IPS-18c (cell line): ENCODE measurements around the gene SSX3.
"Not testable (repeated sequence)": the region's sequence is repeated elsewhere in the genome, so short reads cannot be mapped to it uniquely, and the experiment has no call there.

Experiments
- H3K4me3 ChIP-seq: 2 replicates; pipeline ENCODE4 v1.7.0; 2013; ENCODE audit warnings: low read depth, mild to moderate bottlenecking, low read length, moderate library complexity; ENCODE audit not compliant: insufficient read depth
- H3K9me3 ChIP-seq: one replicate; pipeline ENCODE4 v1.6.1; 2013; ENCODE audit warnings: mild to moderate bottlenecking, low read length, moderate library complexity; ENCODE audit not compliant: control insufficient read depth, insufficient read depth

Gene SSX3, protein sequence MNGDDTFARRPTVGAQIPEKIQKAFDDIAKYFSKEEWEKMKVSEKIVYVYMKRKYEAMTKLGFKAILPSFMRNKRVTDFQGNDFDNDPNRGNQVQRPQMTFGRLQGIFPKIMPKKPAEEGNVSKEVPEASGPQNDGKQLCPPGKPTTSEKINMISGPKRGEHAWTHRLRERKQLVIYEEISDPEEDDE

DNA sequence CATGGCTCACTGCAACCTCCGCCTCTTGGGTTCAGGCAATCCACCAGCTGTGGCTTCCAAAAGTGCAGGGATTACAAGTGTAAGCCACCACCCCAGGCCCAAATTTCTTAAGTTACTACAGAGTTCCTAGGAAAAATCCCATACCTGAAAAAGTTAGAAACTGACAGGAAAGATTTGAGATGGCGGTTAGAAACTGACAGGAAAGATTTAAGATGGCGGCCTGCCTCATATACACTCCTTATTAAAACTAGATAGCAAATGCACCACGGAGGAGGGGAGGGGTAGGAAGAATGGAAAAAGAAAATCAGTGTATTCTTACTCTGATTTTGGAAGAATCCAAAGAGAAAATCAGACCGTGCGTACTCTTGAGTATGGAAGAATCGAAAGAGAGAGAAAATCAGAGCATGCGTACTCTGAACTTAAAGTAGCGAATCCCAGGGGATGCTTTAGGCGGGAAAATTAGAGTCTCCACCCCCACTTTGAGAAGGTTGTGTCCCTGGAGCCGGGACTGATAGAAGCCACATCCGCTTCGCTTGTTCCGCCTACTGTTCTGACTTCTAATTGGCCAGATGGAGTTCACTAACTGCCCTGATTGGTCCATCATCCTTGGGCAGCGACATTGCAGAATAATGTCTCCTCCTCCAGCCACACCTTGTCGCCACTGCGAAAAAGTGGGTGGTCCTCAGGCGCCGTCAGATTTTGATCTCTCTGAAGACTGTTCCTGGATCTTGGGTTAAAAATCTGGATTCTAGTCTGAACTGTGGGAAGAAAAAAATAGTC is at the start of gene SSX3:
TSS of gene SSX3 (minus strand) at position 389 of the 780 bp plus-strand sequence. CDS start 1,454 bp downstream, outside the sequence.
- not testable (repeated sequence) for H3K4me3 ChIP-seq, H3K9me3 ChIP-seq

DNA sequence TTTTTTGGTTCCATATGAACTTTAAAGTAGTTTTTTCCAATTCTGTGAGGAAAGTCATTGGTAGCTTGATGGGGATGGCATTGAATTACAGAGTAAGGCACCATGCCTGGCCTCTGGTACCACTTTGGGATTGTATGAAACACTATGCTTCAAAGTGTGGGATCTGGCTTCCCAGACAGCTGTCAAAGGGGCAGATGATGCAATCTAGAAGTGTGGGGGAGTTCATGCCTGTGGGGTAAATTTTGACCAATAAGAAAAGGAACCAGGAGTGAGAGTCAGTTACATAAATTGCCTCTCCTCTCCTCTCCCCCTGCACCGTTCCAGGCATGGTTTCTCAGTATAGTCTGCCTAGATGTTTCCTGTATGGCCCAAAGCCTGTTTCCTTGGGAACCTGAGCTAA is 41.3 kb upstream of the SSX3 start:
- not testable (repeated sequence) for H3K9me3 ChIP-seq, H3K4me3 ChIP-seq

- not testable (repeated sequence) for H3K9me3 ChIP-seq, H3K4me3 ChIP-seq
Measured at GRCh38 chrX:48396931-48397330, 40.4 kb upstream of the SSX3 start.

DNA sequence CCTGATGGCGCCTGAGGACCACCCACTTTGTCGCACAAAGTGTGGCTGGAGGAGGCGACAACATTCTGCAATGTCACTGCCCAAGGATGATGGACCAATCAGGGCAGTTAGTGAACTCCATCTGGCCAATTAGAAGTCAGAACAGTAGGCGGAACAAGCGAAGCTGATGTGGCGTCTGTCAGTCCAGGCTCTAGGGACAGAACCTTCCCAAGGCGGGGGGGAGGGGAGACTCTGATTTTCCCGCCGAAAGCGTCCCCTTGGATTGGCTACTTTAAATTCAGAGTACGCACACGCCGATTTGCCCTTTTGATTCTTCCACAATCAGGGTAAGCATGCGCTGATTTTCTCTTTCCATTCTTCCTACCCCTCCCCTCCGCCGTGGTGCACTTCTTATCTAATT is 26.7 kb upstream of the SSX3 start, which contains the start of gene SSX4:
TSS of gene SSX4 (plus strand) at position 301 of the 400 bp plus-strand sequence. CDS start 515 bp downstream, outside the sequence.
- not testable (repeated sequence) for H3K9me3 ChIP-seq, H3K4me3 ChIP-seq

GRCh38 chrX:48370408-48370807 is 13.9 kb upstream of the SSX3 start:
- not testable (repeated sequence) for H3K9me3 ChIP-seq, H3K4me3 ChIP-seq

GRCh38 chrX:48367717-48368408 is 11.4 kb upstream of the SSX3 start:
- H3K4me3 ChIP-seq, H3K9me3 ChIP-seq: not testable (repeated sequence)

GRCh38 chrX:48359281-48359680 is 2.8 kb upstream of the SSX3 start:
- H3K9me3 ChIP-seq: not testable (repeated sequence)

GRCh38 chrX:48357681-48358080 is 1.2 kb upstream of the SSX3 start:
- Histone ChIP-seq H3K4me3 (no peak overlapping the region), H3K9me3 (peaks cover 5% of the 10 kb centered on the region)

More at GRCh38 chrX:48359281-48359680, 2.8 kb upstream of the SSX3 start:
- not testable (repeated sequence) for H3K4me3 ChIP-seq

GRCh38 chrX:48346059-48346458 is 10.4 kb downstream of the SSX3 start:
- H3K4me3 ChIP-seq, H3K9me3 ChIP-seq: not testable (repeated sequence)

DNA sequence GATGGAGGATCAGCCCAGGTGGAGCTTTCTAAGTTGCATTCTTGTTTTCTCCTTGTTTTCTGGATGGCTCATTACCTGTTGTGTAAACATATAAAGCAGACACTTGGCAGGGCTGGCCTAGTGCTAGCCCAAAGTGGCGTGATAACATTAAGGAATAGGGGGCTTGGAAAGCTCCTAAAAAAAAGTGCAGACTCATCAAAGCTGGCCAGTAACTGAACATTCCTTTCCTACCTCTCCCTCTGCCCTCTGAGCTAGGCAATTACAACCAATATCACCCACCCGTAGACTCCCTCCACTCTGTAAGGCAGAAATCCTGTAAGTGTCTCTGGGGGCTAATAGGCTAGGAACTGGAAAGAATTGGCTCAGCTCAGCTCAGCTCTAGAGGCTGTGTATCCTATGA is 42.5 kb downstream of the SSX3 start:
- not testable (repeated sequence) for H3K9me3 ChIP-seq, H3K4me3 ChIP-seq

DNA sequence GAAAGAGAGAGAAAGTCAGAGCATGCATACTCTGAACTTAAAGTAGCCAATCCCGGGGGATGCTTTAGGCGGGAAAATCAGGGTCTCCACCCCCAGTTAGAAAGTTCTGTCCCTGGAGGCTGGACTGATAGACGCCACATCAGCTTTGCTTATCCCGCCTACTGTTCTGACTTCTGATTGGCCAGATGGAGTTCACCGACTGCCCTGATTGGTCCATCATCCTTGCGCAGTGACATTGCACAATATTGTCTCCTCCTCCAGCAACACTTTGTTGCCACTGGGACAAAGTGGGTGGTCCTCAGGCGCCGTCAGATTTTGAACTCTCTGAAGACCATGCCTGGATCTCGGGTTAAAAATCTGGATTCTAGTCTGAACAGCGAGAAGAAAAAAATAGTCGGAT is 50.3 kb downstream of the SSX3 start:
- Histone ChIP-seq H3K9me3 (peaks cover 7% of the 10 kb centered on the region), H3K4me3 (no peak overlapping the region)
